ENCODE data around the gene ZAR1L.

- TF ChIP-seq, protein P1, sequence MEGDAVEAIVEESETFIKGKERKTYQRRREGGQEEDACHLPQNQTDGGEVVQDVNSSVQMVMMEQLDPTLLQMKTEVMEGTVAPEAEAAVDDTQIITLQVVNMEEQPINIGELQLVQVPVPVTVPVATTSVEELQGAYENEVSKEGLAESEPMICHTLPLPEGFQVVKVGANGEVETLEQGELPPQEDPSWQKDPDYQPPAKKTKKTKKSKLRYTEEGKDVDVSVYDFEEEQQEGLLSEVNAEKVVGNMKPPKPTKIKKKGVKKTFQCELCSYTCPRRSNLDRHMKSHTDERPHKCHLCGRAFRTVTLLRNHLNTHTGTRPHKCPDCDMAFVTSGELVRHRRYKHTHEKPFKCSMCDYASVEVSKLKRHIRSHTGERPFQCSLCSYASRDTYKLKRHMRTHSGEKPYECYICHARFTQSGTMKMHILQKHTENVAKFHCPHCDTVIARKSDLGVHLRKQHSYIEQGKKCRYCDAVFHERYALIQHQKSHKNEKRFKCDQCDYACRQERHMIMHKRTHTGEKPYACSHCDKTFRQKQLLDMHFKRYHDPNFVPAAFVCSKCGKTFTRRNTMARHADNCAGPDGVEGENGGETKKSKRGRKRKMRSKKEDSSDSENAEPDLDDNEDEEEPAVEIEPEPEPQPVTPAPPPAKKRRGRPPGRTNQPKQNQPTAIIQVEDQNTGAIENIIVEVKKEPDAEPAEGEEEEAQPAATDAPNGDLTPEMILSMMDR (IDR thresholded peaks at IDR 0.05; ENCODE audit: low read depth, low read length, missing input control), result no peak
- TF ChIP-seq, protein P2, sequence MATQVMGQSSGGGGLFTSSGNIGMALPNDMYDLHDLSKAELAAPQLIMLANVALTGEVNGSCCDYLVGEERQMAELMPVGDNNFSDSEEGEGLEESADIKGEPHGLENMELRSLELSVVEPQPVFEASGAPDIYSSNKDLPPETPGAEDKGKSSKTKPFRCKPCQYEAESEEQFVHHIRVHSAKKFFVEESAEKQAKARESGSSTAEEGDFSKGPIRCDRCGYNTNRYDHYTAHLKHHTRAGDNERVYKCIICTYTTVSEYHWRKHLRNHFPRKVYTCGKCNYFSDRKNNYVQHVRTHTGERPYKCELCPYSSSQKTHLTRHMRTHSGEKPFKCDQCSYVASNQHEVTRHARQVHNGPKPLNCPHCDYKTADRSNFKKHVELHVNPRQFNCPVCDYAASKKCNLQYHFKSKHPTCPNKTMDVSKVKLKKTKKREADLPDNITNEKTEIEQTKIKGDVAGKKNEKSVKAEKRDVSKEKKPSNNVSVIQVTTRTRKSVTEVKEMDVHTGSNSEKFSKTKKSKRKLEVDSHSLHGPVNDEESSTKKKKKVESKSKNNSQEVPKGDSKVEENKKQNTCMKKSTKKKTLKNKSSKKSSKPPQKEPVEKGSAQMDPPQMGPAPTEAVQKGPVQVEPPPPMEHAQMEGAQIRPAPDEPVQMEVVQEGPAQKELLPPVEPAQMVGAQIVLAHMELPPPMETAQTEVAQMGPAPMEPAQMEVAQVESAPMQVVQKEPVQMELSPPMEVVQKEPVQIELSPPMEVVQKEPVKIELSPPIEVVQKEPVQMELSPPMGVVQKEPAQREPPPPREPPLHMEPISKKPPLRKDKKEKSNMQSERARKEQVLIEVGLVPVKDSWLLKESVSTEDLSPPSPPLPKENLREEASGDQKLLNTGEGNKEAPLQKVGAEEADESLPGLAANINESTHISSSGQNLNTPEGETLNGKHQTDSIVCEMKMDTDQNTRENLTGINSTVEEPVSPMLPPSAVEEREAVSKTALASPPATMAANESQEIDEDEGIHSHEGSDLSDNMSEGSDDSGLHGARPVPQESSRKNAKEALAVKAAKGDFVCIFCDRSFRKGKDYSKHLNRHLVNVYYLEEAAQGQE (IDR thresholded peaks at IDR 0.05), result no peak
- TF ChIP-seq ATF3 (IDR thresholded peaks at IDR 0.05) (no peak), RAD21 (IDR thresholded peaks at IDR 0.05) (no peak), JUND (IDR thresholded peaks at IDR 0.05) (no peak), SP1 (IDR thresholded peaks at IDR 0.05) (no peak)
- TF ChIP-seq, protein P3, sequence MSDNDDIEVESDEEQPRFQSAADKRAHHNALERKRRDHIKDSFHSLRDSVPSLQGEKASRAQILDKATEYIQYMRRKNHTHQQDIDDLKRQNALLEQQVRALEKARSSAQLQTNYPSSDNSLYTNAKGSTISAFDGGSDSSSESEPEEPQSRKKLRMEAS (IDR thresholded peaks at IDR 0.05), result no peak
Measured at GRCh38 chr13:32340914-32341313, 25.8 kb upstream of the ZAR1L start.
